HG02840 (cell line): ENCODE measurements around the gene CXCL12.

ENCODE experiments used
- ATAC-seq: cut with Tn5 transposase; IDR thresholded peaks from one replicate; pipeline ENCODE4 v1.9.1; 2021; ENCODE audit warnings: mild to moderate bottlenecking, moderate library complexity, moderate number of reproducible peaks; ENCODE audit not compliant: unreplicated experiment, low FRiP score

The CXCL12 gene

GRCh38 chr10:44386546-44387052 is 1.7 kb upstream of the CXCL12 start:
- ATAC-seq, result no peak

- no peak for ATAC-seq
Measured at GRCh38 chr10:44385696-44386441, 972 bp upstream of the CXCL12 start.

- ATAC-seq, result no peak
Measured at GRCh38 chr10:44384601-44385025, 284 bp downstream of the CXCL12 start.

GRCh38 chr10:44383749-44384600 is 922 bp downstream of the CXCL12 start:
- no peak for ATAC-seq

GRCh38 chr10:44382981-44383748 is 1.7 kb downstream of the CXCL12 start:
- ATAC-seq, result no peak

GRCh38 chr10:44382131-44382858 is 2.6 kb downstream of the CXCL12 start:
- ATAC-seq, result no peak

- no peak for ATAC-seq
Measured at GRCh38 chr10:44380829-44381600, 3.9 kb downstream of the CXCL12 start.

- ATAC-seq, result no peak
Measured at GRCh38 chr10:44379907-44380306, 5.0 kb downstream of the CXCL12 start.

GRCh38 chr10:44378626-44379025 is 6.3 kb downstream of the CXCL12 start:
- ATAC-seq, result no peak

GRCh38 chr10:44377651-44378310 is 7.1 kb downstream of the CXCL12 start:
- no peak for ATAC-seq

GRCh38 chr10:44376472-44377099 is 8.3 kb downstream of the CXCL12 start:
- no peak for ATAC-seq

- ATAC-seq, result no peak
Measured at GRCh38 chr10:44374155-44374554, 10.7 kb downstream of the CXCL12 start.

GRCh38 chr10:44373341-44373995 is 11.4 kb downstream of the CXCL12 start:
- no peak for ATAC-seq

GRCh38 chr10:44372181-44372580 is 12.7 kb downstream of the CXCL12 start:
- no peak for ATAC-seq

GRCh38 chr10:44370731-44371248 is 14.1 kb downstream of the CXCL12 start:
- no peak for ATAC-seq

GRCh38 chr10:44369854-44370253 is 15.0 kb downstream of the CXCL12 start:
- ATAC-seq, result no peak

- no peak for ATAC-seq
Measured at GRCh38 chr10:44369296-44369695, 15.6 kb downstream of the CXCL12 start.

- no peak for ATAC-seq
Measured at GRCh38 chr10:44368637-44369036, 16.3 kb downstream of the CXCL12 start.
